Kidney epithelial cell (primary cell): ENCODE results near the gene NCS1. TPM values are rescaled to one million over a fixed set of nuclear protein-coding genes. Genes with fewer than 3 reads are reported as not detected.

ENCODE experiments used
- DNase-seq: peaks from one replicate; pipeline ENCODE4 v3.0.0-alpha.2; 2010; ENCODE audit warnings: low read depth
- H3K27me3 ChIP-seq: 2 replicates; pipeline ENCODE4 v1.6.0; 2011; ENCODE audit warnings: low read length; ENCODE audit not compliant: control insufficient read depth, insufficient read depth
- H3K36me3 ChIP-seq: 2 replicates; pipeline ENCODE4 v1.5.1; 2011; ENCODE audit warnings: low read length; ENCODE audit not compliant: control insufficient read depth, insufficient read depth
- H3K4me3 ChIP-seq: 2 replicates; pipeline ENCODE4 v1.5.1; 2011; ENCODE audit warnings: low read depth, mild to moderate bottlenecking, control low read depth, low read length
- total RNA-seq: library from RNA; depleted of rRNA; stranded (reverse); fragments of >200 nt; gene quantifications from 2 replicates; pipeline ENCODE4 v1.2.3, GENCODE V29; 2015
- TF ChIP-seq, protein P1 (sequence below): IDR thresholded peaks from 2 replicates; pipeline ENCODE4 v1.5.1; 2011; ENCODE audit warnings: mild to moderate bottlenecking, moderate library complexity, low read length, control low read depth, inconsistent platforms; ENCODE audit not compliant: insufficient read depth, poor library complexity, severe bottlenecking

Gene NCS1
- total RNA-seq, 1 donor from 2014 or later = 69.2 TPM

DNA sequence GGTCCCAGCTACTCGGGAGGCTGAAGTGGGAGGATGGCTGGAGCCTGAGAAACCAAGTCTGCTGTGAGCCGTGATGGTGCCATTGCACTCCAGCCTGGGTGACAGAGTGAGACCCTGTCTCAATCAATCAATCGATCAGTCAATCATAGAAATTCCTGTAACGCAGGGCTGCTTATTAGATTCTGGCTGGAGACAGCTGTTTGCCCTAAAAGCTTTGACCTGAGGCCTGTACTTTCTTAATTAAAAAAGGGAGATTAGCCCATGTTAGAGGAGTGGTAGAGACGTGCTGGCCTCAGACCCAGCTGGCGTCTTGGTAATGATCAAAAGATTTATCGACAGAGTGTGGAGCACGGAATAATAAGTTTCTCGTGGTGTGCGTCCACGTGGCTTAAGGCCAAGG is 52.9 kb downstream of the NCS1 start:
- TF ChIP-seq, protein P1, sequence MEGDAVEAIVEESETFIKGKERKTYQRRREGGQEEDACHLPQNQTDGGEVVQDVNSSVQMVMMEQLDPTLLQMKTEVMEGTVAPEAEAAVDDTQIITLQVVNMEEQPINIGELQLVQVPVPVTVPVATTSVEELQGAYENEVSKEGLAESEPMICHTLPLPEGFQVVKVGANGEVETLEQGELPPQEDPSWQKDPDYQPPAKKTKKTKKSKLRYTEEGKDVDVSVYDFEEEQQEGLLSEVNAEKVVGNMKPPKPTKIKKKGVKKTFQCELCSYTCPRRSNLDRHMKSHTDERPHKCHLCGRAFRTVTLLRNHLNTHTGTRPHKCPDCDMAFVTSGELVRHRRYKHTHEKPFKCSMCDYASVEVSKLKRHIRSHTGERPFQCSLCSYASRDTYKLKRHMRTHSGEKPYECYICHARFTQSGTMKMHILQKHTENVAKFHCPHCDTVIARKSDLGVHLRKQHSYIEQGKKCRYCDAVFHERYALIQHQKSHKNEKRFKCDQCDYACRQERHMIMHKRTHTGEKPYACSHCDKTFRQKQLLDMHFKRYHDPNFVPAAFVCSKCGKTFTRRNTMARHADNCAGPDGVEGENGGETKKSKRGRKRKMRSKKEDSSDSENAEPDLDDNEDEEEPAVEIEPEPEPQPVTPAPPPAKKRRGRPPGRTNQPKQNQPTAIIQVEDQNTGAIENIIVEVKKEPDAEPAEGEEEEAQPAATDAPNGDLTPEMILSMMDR = no peak
- no peak for DNase-seq
- Histone ChIP-seq H3K27me3 (no peaks in the 10 kb centered on the region), H3K4me3 (no peak overlapping the region), H3K36me3 (peaks cover 6% of the 10 kb centered on the region)

DNA sequence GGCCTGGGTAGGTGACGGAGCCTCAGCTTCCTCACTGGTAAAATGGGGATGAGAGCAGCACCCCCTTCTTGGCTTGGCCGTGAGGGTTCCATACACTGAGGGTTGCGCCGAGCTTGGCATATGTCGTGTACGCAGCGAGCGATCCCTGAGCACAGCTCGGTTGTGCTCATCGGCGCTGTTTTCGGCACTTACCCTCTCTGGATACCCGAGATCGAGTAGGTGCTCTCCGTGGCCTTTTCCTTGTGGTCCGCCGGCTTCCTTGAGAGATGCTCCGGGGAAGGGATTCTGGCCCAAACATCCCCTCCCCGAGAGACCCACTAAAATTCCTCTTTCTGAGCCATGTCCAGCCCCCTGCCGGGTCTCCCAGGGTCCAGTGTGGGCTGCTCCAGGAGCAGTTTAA is 53.4 kb downstream of the NCS1 start:
- TF ChIP-seq, protein P1 = no peak
- no peaks in the 10 kb centered on the region for H3K27me3 ChIP-seq
- H3K4me3 ChIP-seq = no peak overlapping the region
- peaks cover 5% of the 10 kb centered on the region for H3K36me3 ChIP-seq
- no peak for DNase-seq

DNA sequence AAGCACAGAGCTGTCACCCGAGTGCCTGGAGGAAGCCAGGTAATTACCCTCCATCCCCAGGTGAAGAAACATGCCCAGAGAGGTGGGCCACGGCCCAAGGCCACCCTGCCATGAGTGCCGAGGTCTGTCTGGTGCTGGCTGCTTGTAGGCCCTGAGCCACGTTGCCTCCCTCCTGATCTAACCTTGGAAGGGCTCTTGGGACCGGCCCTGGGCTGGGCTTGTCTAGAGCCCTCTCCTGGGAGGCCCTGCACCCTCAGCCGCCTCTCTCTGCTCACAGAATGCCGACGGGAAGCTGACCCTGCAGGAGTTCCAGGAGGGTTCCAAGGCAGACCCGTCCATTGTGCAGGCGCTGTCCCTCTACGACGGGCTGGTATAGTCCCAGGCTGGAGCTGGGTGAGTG is 53.9 kb downstream of the NCS1 start:
- TF ChIP-seq, protein P1 = no peak
- Histone ChIP-seq H3K27me3 (no peaks in the 10 kb centered on the region), H3K36me3 (peaks cover 5% of the 10 kb centered on the region), H3K4me3 (no peak overlapping the region)
- DNase-seq = no peak

DNA sequence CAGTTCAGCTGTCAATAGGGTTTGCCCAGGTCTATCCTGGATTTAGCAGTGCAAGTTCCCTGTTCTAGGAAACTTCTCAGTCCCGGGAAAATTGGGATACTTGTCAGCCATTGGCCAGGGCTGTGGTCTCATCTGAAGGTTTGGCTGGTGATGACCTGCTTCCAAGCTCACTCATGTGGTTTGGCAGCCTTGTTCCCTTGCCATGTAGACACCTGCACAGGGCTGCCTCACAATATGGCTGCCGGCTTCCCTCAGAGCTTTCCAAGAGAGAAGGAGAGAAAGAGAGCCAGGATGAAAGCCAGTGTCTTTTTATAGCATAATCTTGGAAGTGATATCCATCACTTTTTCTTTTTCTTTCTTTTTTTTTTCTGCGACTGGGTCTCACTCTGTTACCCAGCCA is 55.6 kb downstream of the NCS1 start:
- H3K4me3 ChIP-seq = no peak overlapping the region
- DNase-seq = no peak
- no peaks in the 10 kb centered on the region for H3K27me3 ChIP-seq
- TF ChIP-seq, protein P1 = no peak
- H3K36me3 ChIP-seq = peaks cover 5% of the 10 kb centered on the region

DNA sequence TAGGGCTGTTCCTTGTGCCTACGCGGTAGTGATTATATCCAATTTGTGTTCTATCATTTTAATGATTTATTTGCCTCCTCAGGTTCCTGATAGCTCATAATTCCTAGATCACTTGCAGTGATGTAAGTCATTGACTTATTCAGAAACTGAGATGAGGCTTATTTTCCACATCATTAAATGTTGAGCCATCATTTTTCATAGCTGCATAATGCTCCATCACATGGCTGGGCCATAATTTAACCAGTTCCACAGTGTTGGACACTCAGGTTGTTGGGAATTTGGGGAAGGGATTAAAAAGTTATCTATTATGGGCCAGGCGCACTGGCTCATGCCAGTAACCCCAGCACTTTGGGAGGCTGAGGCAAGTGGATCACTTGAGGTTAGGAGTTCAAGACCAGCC is 57.6 kb downstream of the NCS1 start:
- TF ChIP-seq, protein P1 = no peak
- Histone ChIP-seq H3K27me3 (no peaks in the 10 kb centered on the region), H3K4me3 (no peak overlapping the region), H3K36me3 (peaks cover 5% of the 10 kb centered on the region)
- DNase-seq = no peak

DNA sequence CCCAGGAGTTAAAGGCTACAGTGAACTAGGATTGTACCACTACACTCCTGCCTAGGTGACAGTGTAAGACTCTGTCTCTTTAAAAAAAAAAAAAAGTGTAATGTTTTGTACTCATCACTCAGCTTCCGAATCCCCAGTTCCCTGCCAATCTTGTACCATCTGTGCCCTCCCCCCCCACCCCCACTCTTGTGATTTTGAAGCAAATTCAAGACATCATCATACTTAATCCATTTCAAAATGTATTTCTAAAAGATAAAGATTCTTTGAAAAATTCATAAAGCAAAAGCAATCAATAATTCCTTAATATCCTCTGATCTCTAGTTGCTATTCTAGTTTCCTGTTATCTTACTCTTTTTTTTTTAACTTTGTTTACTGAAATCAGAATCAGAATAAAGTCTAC is 58.4 kb downstream of the NCS1 start:
- Histone ChIP-seq H3K36me3 (peaks cover 3% of the 10 kb centered on the region), H3K27me3 (no peaks in the 10 kb centered on the region), H3K4me3 (no peak overlapping the region)
- TF ChIP-seq, protein P1 = no peak
- no peak for DNase-seq
